Nephron (organoid): ENCODE data around the gene NT5DC3.

Source experiments
- H3K27ac Mint-ChIP-seq, 3 experiments: 2 replicates each; pipeline ENCODE4 v1.8.0; 2020; ENCODE audit warnings: mixed read lengths in 3 of 3, mild to moderate bottlenecking in 2 of 3, moderate library complexity in 1 of 3
- H3K27me3 Mint-ChIP-seq: 2 replicates; pipeline ENCODE4 v1.8.0; 2021; ENCODE audit warnings: low read depth, mild to moderate bottlenecking, moderate library complexity, mixed read lengths
- H3K36me3 Mint-ChIP-seq: 2 replicates; pipeline ENCODE4 v1.8.0; 2020; ENCODE audit warnings: low read depth, mixed read lengths
- H3K4me1 Mint-ChIP-seq: 2 replicates; pipeline ENCODE4 v1.8.0; 2020; ENCODE audit warnings: mixed read lengths
- H3K4me3 Mint-ChIP-seq, 3 experiments: 2 replicates each; pipeline ENCODE4 v1.8.0; 2020; ENCODE audit warnings: mild to moderate bottlenecking in 3 of 3, mixed read lengths in 3 of 3, moderate library complexity in 2 of 3
- H3K9me3 Mint-ChIP-seq: 2 replicates; pipeline ENCODE4 v1.8.0; 2020; ENCODE audit warnings: mixed read lengths
- CTCF ChIP-seq, 3 experiments: fragments of 200-600 bp; sonication (generic); IDR thresholded peaks; one replicate each; pipeline ENCODE4 v1.5.0; 2021; ENCODE audit warnings: antibody characterized with exemption in 3 of 3; ENCODE audit not compliant: unreplicated experiment in 3 of 3

Gene NT5DC3

GRCh38 chr12:103798586-103798985 lies 42.4 kb downstream of the NT5DC3 start:
- Mint-ChIP-seq H3K36me3 (peaks cover 12% of the 10 kb centered on the region), H3K27ac (no peak overlapping the region), H3K27me3 (peaks cover 7% of the 10 kb centered on the region), H3K4me3 (no peak overlapping the region), H3K4me1 (peaks cover 26% of the 10 kb centered on the region), H3K9me3 (no peaks in the 10 kb centered on the region)
- TF ChIP-seq CTCF (IDR thresholded peaks at IDR 0.05; ENCODE audit: unreplicated experiment in 3 of 3): no peak

DNA sequence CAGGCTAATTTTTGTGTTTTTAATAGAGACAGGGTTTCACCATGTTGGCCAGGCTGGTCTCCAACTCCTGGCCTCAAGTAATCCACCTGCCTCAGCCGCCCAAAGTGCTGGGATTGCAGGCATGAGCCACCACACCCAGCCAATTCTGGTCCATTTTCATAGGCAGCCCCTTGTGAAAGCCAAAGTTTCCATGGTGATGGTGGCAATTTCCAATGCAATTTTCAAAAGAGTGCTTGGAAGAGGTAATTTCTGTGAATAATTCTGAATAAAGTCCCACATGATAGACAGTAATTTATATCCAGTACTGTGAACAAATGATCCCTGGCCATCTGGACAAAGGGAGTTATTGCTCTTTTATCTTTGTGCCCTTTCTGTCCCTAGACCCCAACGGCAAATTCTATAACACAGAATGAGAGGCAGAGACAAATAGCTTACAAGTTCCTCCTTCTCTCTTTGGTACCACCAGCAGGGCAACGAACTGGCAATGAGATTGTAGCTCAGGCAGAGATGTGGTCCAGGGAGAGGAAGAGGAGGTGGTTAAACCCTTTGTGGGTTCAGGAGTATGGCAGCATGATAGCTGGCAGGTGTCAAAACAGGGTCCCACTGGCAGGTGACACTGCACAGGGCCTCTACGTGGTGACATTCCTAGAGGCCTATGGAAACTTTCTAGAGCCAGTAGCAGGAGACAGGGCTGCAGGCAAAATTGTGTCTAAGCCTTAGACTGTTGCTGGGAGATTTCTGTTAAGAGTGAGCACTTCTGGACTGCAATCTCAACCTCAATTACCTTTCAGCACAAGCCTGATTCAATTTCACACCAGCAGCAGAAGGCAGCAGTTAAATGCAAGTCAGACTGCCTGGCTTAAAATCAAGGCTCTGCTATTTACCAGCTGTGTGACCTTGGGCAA lies 46.5 kb downstream of the NT5DC3 start:
- no peak overlapping the region for H3K27ac Mint-ChIP-seq
- peaks cover 16% of the 10 kb centered on the region for H3K36me3 Mint-ChIP-seq
- no peak overlapping the region for H3K4me3 Mint-ChIP-seq
- H3K27me3 Mint-ChIP-seq: peaks cover 4% of the 10 kb centered on the region
- no peaks in the 10 kb centered on the region for H3K9me3 Mint-ChIP-seq
- TF ChIP-seq CTCF (IDR thresholded peaks at IDR 0.05; ENCODE audit: unreplicated experiment in 3 of 3): no peak
- H3K4me1 Mint-ChIP-seq: peaks cover 5% of the 10 kb centered on the region

- Mint-ChIP-seq H3K4me1 (peaks cover 5% of the 10 kb centered on the region), H3K27ac (peak overlapping the region in 1 of 3 experiments; percentile 6), H3K27me3 (peaks cover 4% of the 10 kb centered on the region), H3K9me3 (no peaks in the 10 kb centered on the region), H3K4me3 (no peak overlapping the region), H3K36me3 (peaks cover 12% of the 10 kb centered on the region)
- TF ChIP-seq CTCF (IDR thresholded peaks at IDR 0.05; ENCODE audit: unreplicated experiment in 3 of 3): no peak
Observed at GRCh38 chr12:103793512-103794045, 47.5 kb downstream of the NT5DC3 start.

DNA sequence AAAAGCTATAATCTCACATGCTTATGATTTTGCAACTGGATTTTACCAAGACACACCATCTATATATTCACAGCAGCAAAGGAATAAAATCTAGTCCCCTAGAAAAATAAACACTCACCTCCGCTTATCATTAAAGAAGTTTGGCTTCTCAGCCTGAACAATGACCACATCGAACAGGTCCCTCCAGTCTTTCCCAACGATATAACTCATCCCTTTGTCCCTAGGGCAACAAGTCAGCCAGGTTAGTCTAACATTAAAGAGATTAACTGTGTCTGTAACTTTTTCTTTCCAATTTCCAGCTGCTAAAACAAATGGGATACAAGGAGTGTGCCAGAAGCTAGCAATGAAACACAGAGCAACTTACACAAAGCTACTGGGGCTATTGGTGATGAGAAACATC lies 48.0 kb downstream of the NT5DC3 start:
- Mint-ChIP-seq H3K36me3 (peaks cover 12% of the 10 kb centered on the region), H3K27ac (peak overlapping the region in 1 of 3 experiments; percentile 6), H3K27me3 (peaks cover 4% of the 10 kb centered on the region), H3K4me1 (peaks cover 5% of the 10 kb centered on the region), H3K4me3 (no peak overlapping the region), H3K9me3 (no peaks in the 10 kb centered on the region)
- no peak for TF ChIP-seq CTCF (IDR thresholded peaks at IDR 0.05; ENCODE audit: unreplicated experiment in 3 of 3)

GRCh38 chr12:103791350-103791920 lies 49.6 kb downstream of the NT5DC3 start:
- no peak for TF ChIP-seq CTCF (IDR thresholded peaks at IDR 0.05; ENCODE audit: unreplicated experiment in 3 of 3)
- H3K9me3 Mint-ChIP-seq: no peaks in the 10 kb centered on the region
- H3K27ac Mint-ChIP-seq: no peak overlapping the region
- peaks cover 5% of the 10 kb centered on the region for H3K4me1 Mint-ChIP-seq
- peaks cover 8% of the 10 kb centered on the region for H3K36me3 Mint-ChIP-seq
- no peaks in the 10 kb centered on the region for H3K27me3 Mint-ChIP-seq
- H3K4me3 Mint-ChIP-seq: no peak overlapping the region
